Measurements from ENCODE around the gene SEMA4F. TPM values are rescaled to one million over a fixed set of nuclear protein-coding genes. Genes with fewer than 3 reads are reported as not detected.
A peak's percentile ranks its signal among the peaks of the same experiment; 100 is the strongest.

The SEMA4F gene
- total RNA-seq, 4 donors from 2014 or later = 1.6 to 4.5 (median 3.4) TPM

DNA sequence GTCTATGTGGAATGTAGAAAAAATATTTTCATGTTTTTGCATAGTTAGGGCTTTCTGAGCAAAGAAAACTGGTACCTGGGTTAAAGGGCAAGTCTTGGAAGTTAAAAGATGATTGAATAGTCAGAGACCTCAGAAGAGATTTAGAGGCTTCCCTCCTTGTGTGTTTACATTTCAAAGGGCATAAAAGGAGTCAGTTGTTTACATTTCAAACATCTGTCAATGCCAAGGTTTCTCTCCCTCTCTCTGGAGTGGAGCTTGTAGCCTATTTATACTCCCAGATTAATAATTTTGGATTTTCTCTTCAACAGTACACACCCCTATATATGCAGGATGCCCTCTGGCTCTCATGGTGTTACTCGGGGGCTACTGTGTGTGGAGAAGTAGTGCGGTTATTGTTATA, 14.5 kb upstream of the SEMA4F start:
- no peak overlapping the region for H3K4me3 ChIP-seq (ENCODE audit: low read depth, poor library complexity, severe bottlenecking)
- no peak for TF ChIP-seq POLR2A (IDR thresholded peaks at IDR 0.05)
- TF ChIP-seq, protein P1, sequence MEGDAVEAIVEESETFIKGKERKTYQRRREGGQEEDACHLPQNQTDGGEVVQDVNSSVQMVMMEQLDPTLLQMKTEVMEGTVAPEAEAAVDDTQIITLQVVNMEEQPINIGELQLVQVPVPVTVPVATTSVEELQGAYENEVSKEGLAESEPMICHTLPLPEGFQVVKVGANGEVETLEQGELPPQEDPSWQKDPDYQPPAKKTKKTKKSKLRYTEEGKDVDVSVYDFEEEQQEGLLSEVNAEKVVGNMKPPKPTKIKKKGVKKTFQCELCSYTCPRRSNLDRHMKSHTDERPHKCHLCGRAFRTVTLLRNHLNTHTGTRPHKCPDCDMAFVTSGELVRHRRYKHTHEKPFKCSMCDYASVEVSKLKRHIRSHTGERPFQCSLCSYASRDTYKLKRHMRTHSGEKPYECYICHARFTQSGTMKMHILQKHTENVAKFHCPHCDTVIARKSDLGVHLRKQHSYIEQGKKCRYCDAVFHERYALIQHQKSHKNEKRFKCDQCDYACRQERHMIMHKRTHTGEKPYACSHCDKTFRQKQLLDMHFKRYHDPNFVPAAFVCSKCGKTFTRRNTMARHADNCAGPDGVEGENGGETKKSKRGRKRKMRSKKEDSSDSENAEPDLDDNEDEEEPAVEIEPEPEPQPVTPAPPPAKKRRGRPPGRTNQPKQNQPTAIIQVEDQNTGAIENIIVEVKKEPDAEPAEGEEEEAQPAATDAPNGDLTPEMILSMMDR (IDR thresholded peaks at IDR 0.05) = no peak
- no peak for DNase-seq (ENCODE audit: low spot score in 2 of 2)
- WGBS, 2 donors = 80 to 86% methylated on average over 2 of the region's 2 CpGs
- intact Hi-C loops (cut with DNase I; ENCODE audit: low total_unique reads) = no loop called here

DNA sequence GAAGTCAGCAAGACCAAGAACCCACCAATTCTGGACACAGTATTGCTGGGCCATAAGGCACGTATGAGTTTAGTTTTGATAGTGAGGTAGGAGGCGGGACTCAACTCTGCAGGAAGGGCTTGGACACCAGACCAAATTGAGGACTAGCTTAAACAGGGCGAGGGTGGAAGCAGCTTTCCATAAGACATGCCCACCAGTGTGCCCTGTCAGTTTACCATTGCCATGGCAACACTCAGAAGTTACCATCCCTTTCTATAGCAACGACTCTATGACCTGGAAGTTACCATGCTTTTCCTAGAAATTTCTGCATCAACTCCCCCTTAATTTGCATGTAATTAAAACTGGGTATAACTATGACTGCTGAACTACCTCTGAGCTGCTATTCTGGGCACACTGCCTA, 8.7 kb upstream of the SEMA4F start:
- WGBS, 2 donors = 77 to 82% methylated on average over 4 of the region's 4 CpGs
- intact Hi-C loops (cut with DNase I; ENCODE audit: low total_unique reads) = no loop called here
- H3K4me3 ChIP-seq (ENCODE audit: low read depth, poor library complexity, severe bottlenecking) = no peak overlapping the region
- no peak for TF ChIP-seq POLR2A (IDR thresholded peaks at IDR 0.05)
- TF ChIP-seq, protein P1 (IDR thresholded peaks at IDR 0.05) = no peak
- no peak for DNase-seq (ENCODE audit: low spot score in 2 of 2)

DNA sequence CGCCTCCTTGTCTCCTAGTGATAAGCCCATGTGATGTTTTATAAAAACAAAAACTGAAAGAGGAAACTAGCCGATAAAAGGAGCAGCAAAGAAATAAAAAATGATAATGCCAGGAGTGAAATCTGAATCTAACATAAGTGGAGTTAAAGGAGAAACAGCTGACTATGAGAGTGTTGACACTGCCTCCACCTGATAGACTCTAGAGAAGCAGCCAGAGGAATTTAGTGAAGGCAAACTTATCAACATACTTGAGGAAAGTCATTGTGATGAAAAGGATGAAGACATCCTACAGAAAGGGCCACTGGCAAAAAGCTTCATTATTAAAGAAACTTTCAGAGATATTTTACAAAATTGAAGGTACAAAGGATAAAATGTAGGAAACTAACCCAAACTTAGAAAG, 7.8 kb upstream of the SEMA4F start:
- TF ChIP-seq POLR2A (IDR thresholded peaks at IDR 0.05) = no peak
- TF ChIP-seq, protein P1 (IDR thresholded peaks at IDR 0.05) = no peak
- WGBS, 2 donors = 81 to 92% methylated on average over 2 of the region's 2 CpGs
- DNase-seq (ENCODE audit: low spot score in 2 of 2) = no peak
- intact Hi-C loops (cut with DNase I; ENCODE audit: low total_unique reads) = no loop called here
- H3K4me3 ChIP-seq (ENCODE audit: low read depth, poor library complexity, severe bottlenecking) = no peak overlapping the region

DNA sequence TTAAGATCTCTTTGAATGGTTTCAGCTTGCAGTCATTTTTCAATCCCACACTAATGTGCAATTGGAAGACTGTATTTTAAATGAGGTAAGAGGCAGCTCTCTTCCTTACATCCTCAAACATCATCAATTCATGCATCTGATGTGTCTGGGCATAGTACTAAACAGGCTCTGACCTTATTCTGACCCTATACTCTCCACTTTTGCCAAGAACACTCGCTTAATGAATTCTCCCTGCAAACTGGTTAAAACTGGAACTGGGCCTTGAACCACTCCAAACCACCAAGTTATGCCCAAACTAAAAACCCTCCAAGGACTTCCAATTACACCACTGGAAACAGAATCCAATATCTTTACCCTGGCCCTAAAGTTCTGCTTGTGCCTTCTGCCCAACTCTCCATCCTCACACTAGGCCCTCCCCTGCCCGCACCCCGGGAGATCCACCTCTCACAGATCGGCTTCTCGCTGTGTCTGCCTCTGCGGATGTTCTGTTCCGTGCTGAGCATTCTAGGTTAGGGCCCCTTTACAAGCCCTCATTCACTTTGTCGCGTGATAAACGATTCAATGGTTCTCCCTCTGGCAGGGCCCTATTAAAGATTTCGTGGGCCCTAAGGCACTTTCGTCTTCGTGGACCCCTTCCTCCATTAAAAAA, 7.1 kb upstream of the SEMA4F start:
- no peak for DNase-seq (ENCODE audit: low spot score in 2 of 2)
- TF ChIP-seq, protein P1 (IDR thresholded peaks at IDR 0.05) = no peak
- no peak for TF ChIP-seq POLR2A (IDR thresholded peaks at IDR 0.05)
- no peak overlapping the region for H3K4me3 ChIP-seq (ENCODE audit: low read depth, poor library complexity, severe bottlenecking)
- intact Hi-C loops (cut with DNase I; ENCODE audit: low total_unique reads) = no loop called here
- WGBS, 2 donors = 91 to 94% methylated on average over 13 of the region's 13 CpGs

DNA sequence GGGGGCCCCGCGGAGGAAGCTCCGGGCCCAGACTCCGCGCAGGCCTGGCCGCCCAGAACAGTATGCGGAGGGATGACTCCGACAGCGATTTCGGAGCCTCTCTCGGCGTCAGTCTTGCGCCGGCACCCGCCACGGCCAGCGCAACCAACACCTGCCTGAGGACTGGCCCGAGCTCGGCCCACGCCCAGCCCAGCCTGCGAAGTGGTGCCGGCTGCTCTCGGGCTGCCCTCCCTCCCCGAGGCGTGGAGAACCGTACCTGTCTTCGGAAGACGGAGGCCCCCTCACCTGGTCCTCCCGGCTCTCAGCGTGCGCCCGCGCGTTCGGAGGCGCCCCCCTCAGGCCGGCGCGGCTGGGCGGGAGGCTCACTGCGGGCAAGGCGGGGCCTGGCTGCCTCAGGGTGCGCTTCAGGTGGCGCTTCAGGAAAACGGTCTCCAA, 6.0 kb upstream of the SEMA4F start, which contains the start of gene M1AP:
Gene M1AP, minus strand, starts transcription at position 322 of the 435 bp plus-strand sequence. CDS start 8,055 bp downstream, outside the sequence.
- no peak within 1 kb of the TSS for H3K4me3 ChIP-seq (ENCODE audit: low read depth, poor library complexity, severe bottlenecking)
- TF ChIP-seq, protein P1 (IDR thresholded peaks at IDR 0.05) = no peak
- TF ChIP-seq POLR2A (IDR thresholded peaks at IDR 0.05) = no peak
- intact Hi-C loops (cut with DNase I; ENCODE audit: low total_unique reads) = no loop called here
- 18 to 19% methylated on average over 19 to 33 of the region's 45 CpGs for WGBS, 2 donors
- no peak for DNase-seq (ENCODE audit: low spot score in 2 of 2)

DNA sequence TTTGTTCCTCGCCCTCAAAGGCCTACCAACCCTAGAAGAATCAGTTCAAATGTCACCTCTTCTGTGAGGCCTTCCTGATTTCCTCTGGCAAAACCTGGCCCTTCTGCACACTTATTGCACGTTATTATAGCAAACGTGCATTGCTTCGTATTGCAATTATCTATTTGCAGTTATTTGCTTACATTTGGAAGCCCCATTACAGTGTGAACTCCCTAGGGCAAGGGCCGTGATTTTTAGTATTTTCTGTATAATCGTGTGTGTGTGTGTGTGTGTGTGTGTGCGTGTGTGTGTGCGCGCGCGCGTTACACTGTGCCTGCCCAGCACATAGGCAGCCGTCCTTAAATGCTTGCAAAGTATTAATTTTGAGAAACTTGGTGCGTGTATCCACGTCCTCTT, 460 bp upstream of the SEMA4F start:
- TF ChIP-seq, protein P1 (IDR thresholded peaks at IDR 0.05) = peak in 1 of 3 donors; percentile 8
- no peak for TF ChIP-seq POLR2A (IDR thresholded peaks at IDR 0.05)
- H3K4me3 ChIP-seq (ENCODE audit: low read depth, poor library complexity, severe bottlenecking) = peak overlapping the region; percentile 50
- DNase-seq (ENCODE audit: low spot score in 2 of 2) = no peak
- 8 to 10% methylated on average over 15 of the region's 15 CpGs for WGBS, 2 donors
- intact Hi-C loops (cut with DNase I; ENCODE audit: low total_unique reads) = no loop called here
